SW 1271 (cell line): ENCODE data around the gene DDX25.

Experiments used
- DNase-seq, 2 experiments: peaks; one replicate each; lab custom pipeline; 2025; lab: John Stamatoyannopoulos, UW

The DDX25 gene

DNA sequence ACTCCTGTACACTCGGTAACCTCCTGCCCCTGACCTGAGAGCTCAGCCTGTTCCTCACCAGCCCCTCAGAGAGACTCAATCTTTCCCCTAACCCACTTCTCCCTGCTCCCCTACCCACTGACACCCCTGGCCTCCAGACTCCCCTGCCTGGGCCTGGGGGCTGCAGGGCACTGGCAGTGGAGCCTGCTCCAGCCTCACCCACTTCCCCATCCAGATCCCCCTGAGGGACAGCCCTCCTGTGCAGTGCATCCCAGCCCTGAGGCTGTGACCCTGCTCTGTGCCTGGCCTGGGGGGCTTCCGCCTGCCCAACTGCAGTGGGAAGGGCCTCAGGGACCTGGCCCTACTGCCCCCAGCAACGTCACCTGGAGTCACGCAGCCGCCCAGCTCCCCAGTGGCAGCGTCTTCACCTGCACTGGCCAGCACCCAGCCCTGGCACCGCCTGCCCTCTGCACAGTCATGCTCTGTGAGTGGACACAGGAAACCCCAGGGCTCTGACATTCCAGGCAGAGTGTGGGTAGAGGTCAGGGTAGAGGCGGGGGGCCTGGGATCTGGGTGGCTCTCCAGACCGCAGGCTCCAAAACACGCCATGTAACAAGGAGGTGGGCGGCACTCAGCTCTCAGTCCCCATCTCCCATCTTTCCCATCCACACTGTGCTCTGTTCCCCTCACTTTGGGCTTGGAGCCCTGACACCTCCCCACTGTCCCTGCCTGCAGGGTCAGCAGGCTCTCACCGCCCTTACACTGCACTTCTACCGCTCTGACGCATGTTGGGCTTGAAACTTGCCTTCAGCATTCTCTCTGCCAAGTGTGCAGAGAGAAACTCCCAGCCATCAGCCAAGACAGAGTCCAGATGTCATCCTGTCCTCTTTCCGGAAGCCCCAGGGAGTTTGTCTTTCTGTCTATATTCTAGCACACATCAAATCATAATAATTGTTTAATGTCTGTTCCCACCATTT, 46.7 kb downstream of the DDX25 start:
- DNase-seq: no peak

- no peak for DNase-seq
These were observed 47.4 kb downstream of the DDX25 start for GRCh38 chr11:125951731-125952130.

DNA sequence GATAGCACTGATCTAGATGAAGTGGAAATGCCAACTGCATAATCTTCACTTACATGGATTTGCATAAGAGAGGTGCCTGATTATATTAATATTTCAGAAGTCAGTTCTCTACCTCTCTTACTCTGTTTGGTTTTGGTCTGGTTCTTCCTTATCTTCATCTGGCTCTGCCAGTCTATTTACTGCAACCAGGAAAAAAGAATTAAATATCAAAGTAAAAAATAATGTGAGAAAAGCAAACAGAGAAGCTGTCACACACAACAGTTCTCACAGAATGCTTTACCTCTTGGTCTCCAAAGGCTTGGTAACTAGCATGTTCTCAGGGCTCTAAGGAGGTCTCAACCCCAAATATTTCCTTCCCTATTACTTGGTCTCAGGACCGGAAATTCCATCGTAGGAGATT, 48.3 kb downstream of the DDX25 start:
- DNase-seq: no peak

GRCh38 chr11:125952973-125953372, 48.7 kb downstream of the DDX25 start:
- DNase-seq: no peak

- no peak for DNase-seq
These were observed 49.2 kb downstream of the DDX25 start for GRCh38 chr11:125953401-125953935.

GRCh38 chr11:125954123-125954944, 50.0 kb downstream of the DDX25 start:
- DNase-seq: no peak

DNA sequence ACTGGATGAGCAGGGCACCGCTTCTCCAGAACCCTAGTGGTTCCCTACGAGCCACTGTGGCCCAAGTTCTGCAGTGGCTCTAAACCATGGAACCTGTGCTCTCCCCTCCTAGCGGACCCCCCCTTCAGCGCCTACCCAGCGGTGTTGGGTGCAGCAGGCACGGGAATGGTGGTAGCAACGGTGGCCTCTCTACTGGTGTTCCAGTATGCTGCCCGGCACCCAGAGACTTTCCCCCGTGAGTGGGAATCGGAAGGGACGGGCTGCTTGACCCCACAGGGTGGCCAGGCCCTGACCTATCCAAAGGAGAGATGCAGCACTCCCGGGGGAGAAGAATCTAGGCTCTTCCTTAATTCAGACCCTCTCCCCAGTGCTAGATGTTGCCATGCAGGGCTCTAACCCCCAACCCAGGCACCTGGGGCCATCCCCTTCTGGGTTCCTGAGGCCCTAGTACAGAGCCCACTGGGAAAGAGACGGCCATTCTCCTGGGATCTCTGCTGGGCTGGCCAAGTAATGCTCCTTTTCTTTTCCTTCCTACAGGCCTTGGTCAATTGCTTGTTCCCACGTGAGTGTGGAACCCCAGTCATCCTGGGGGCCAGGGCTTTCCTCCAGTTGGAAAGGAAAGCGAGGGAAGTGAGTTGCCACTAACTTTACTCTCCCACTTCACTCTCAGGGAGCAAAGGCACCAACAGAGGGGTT, 50.8 kb downstream of the DDX25 start:
- DNase-seq: no peak

DNA sequence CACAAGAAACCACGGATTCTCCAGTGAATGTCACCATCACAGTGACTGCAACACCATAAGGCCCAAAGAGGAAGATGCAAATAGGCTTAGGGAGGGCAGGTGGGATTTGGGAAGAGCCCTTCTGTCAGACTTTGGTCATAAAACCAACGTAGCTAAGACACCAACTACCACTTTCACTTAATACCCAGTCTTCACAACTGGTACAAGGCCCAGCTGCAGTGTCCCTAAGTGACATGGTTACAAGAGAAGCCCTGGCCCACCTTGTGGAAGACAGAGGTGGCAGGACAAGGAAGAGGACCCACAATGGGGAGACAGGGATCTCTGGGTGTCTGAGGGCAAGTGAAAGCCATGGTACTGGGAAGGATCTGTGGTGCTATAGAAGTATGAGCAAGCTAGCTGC, 51.5 kb downstream of the DDX25 start:
- DNase-seq: no peak

DNA sequence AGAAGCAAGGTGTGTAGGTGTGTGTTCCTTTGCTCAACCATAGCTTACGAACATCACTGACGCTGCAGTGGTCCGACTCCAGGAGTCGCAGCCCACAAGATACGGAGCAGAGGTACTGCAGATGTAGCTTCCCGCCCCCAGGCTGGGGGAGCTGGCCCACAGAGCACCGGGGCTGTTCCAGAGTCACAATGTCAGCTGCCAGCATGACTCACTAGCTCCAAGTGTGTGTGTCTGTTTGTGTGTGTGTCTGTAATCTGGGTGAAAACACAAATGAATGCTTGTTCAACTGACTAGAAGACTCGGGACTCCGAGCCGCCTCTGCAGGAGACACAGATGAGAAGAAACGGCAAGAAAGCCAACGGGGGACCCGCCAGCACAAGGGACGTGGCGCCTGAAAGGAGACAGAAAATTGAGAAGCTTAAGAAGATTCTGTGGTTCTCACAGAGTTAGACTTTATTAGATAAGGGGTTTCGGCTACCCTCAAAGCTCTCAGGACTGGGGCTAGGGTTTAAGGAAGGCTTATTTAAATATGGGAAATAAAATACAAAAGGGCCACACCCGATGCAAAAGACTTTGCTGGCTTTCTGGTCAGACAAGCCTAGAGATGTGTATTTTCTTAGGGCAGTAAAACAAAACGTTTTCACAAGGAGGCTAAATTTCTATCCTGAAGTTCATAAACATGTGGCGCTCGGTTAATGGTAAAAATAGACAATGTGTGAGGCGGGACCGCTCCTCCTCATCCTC, 52.3 kb downstream of the DDX25 start:
- no peak for DNase-seq

DNA sequence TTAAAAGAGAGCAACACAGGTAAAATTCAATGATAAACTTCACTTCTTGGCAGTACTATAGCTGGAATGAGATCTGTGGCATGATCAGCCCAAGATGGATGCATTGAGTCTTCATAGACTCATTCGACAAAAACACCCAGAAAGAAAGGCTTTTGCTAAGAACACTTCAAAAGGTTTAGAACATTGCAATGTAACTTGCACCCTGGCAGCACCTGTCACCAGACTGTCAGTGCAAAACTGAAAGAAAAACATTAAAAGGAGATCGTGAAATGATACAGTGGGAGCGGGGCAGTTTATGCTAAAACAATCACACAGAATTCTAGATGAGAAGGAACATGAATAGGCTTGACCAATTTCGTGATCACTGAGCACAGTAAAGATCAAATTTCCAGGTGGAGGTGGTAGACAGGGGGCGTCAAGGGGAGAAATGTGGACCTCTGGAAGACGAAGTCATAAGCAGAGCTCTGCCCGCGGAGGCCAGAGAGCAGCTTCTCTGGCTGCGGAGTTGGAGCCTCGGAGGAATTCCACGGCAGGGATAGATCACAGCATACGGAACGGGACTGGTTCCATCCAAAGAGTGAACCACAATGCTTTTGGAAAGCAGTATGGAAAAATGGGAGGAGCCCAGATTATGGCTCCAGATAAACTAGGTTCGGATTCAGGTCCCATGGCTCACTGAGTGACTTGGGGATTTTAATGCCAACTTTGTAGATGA, 53.5 kb downstream of the DDX25 start:
- no peak for DNase-seq

- no peak for DNase-seq
These were observed 54.6 kb downstream of the DDX25 start for GRCh38 chr11:125958872-125959400.

- DNase-seq: no peak
These were observed 55.2 kb downstream of the DDX25 start for GRCh38 chr11:125959511-125959910.

DNA sequence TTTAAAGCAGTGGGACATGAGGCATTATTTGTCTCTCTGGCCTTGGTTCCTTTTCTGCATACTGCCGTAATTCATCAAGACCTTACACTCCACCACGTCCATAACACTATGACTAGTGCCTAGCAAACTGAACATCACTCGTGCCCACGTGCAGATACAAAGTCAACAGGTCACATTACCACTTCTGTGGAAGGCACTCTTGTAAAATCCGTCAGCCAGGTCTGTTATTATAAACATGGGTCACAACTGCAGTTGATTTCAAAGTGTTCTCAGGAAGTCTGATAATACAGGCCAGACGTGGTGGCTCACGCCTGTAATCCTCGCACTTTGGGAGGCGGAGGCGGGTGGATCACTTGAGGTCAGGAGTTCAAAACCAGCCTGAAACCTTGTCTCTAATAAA, 55.6 kb downstream of the DDX25 start:
- no peak for DNase-seq

DNA sequence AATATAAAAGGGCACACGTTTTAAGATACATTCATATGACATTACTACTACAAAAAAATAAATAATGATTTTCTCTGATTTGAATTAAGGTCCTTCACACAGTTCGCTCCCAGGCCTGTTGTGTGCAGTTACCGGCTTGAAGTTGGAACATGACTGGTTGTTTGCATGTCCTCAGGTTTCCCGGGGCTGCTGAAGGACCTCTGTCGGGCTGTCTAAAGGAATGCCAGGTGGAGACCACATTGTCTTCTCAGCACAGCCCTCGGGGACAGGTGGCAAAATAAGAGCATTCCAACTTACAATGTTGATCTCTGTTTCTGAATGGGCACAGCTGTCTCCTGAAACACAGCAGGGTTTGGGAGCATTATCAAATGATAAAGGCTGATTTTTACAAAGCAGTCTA, 56.5 kb downstream of the DDX25 start:
- DNase-seq: no peak

DNA sequence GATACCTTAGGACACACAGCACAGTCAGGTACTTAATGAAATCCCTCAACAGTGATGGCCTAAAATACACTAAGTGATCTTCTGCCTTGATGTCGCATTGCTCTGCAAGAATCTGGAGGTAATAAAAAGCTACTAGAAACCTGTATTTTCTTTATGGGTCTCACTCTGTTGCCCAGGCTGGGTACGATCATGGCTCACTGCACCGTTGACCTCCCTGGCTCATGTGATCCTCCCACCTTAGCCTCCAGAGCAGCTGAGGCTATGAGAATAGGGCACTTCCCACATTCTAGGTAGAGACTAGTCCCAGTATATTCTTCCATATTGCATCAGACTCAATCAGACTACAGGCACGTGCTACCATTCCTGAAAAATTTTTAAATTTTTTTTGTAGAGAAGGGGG, 63.2 kb downstream of the DDX25 start:
- no peak for DNase-seq

DNA sequence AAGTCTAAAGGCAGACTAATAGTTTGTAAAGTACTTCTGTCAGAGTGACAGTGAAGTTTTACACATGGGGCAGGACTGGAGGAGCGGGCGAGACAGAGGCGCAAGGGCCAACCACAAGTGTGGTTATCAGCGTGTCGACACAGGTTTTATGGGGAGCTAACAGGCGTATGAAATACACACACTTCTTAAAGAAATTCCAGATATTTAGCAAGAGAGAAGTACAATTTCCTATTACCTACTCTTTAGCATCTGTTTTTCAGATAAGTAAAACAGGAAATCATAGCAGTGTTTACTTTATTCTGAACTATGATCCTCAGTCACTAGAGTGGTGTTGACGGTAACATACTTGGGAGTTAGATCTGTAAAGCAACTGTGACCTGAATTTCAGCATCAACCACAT, 64.0 kb downstream of the DDX25 start:
- DNase-seq: no peak

DNA sequence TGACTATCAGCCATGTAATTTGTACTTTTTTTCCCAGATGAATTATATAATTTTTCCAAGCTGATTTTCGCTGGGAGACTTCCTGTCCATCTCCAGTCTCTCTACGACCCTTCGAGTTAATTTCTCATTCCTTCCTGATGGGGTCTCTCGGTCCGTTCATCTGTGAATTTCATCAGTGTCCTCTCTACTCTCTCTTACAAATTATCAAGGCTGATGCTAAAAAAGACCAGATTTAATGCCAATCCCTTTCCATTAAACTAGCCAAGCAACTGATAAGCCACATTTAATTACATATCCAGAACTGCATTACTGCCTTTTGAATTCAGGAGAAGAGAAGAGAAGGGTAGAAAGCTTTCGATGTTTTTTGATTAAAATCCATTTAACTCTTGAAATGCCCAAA, 67.3 kb downstream of the DDX25 start:
- DNase-seq: no peak

- no peak for DNase-seq
These were observed 70.0 kb downstream of the DDX25 start for GRCh38 chr11:125974284-125974683.

GRCh38 chr11:125975634-125976033, 71.3 kb downstream of the DDX25 start:
- no peak for DNase-seq

DNA sequence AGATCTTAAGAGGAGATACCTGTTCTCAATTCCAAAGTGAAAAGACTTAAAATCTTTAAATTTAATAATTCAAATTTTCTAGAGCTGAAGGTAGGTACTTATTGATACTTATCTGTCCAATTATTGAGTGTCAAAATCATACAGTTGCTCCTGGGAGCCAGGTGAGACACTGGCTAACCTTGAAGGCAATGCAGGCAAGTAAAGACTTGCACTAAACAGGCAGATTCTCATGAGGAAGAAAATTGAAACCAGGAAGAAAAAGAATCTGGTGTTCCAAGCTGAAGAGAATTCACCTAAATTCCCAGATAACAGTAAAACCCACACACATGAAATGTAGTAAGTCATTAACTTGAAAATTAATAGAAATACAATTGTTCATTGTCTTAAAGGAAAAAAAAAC, 71.8 kb downstream of the DDX25 start:
- no peak for DNase-seq

- no peak for DNase-seq
These were observed 73.0 kb downstream of the DDX25 start for GRCh38 chr11:125977333-125977732.
